ENCODE measurements around the gene MEF2D. TPM values are rescaled to one million over a fixed set of nuclear protein-coding genes. Genes with fewer than 3 reads are reported as not detected.

Gene MEF2D
- total RNA-seq, 1 donor from 2014 or later, result 37.8 TPM

- Mint-ChIP-seq H3K4me1 (peaks cover 12% of the 10 kb centered on the region), H3K27me3 (ENCODE audit: low read depth) (no peaks in the 10 kb centered on the region), H3K27ac (no peak overlapping the region), H3K9me3 (no peaks in the 10 kb centered on the region), H3K4me3 (no peak overlapping the region), H3K36me3 (no peaks in the 10 kb centered on the region)
- TF ChIP-seq CTCF (IDR thresholded peaks at IDR 0.05; ENCODE audit: unreplicated experiment), result no peak
- no peak for DNase-seq (ENCODE audit: low spot score in 2 of 2, unreplicated experiment in 2 of 2)
Observed at GRCh38 chr1:156458181-156458503, 42.4 kb downstream of the MEF2D start.

- Mint-ChIP-seq H3K4me3 (peak overlapping the region; percentile 77), H3K27me3 (ENCODE audit: low read depth) (no peaks in the 10 kb centered on the region), H3K4me1 (peaks cover 12% of the 10 kb centered on the region), H3K36me3 (no peaks in the 10 kb centered on the region), H3K27ac (peak overlapping the region; percentile 93), H3K9me3 (no peaks in the 10 kb centered on the region)
- no peak for TF ChIP-seq CTCF (IDR thresholded peaks at IDR 0.05; ENCODE audit: unreplicated experiment)
- DNase-seq (ENCODE audit: low spot score in 2 of 2, unreplicated experiment in 2 of 2), result peak; percentile 85 to 92
Observed at GRCh38 chr1:156456625-156457465, 43.7 kb downstream of the MEF2D start.

GRCh38 chr1:156455362-156455761 lies 45.2 kb downstream of the MEF2D start:
- DNase-seq (ENCODE audit: low spot score in 2 of 2, unreplicated experiment in 2 of 2), result no peak
- Mint-ChIP-seq H3K9me3 (no peaks in the 10 kb centered on the region), H3K27me3 (ENCODE audit: low read depth) (peaks cover 5% of the 10 kb centered on the region), H3K4me3 (no peak overlapping the region), H3K4me1 (peaks cover 12% of the 10 kb centered on the region), H3K36me3 (no peaks in the 10 kb centered on the region), H3K27ac (no peak overlapping the region)
- no peak for TF ChIP-seq CTCF (IDR thresholded peaks at IDR 0.05; ENCODE audit: unreplicated experiment)

GRCh38 chr1:156452907-156453306 lies 47.7 kb downstream of the MEF2D start:
- peaks cover 12% of the 10 kb centered on the region for H3K27me3 Mint-ChIP-seq (ENCODE audit: low read depth)
- H3K27ac Mint-ChIP-seq, result no peak overlapping the region
- H3K36me3 Mint-ChIP-seq, result no peaks in the 10 kb centered on the region
- no peaks in the 10 kb centered on the region for H3K9me3 Mint-ChIP-seq
- H3K4me1 Mint-ChIP-seq, result peaks cover 17% of the 10 kb centered on the region
- no peak for DNase-seq (ENCODE audit: low spot score in 2 of 2, unreplicated experiment in 2 of 2)
- TF ChIP-seq CTCF (IDR thresholded peaks at IDR 0.05; ENCODE audit: unreplicated experiment), result no peak
- H3K4me3 Mint-ChIP-seq, result no peak overlapping the region

GRCh38 chr1:156451505-156452160 lies 48.9 kb downstream of the MEF2D start:
- H3K27me3 Mint-ChIP-seq (ENCODE audit: low read depth), result peaks cover 12% of the 10 kb centered on the region
- H3K9me3 Mint-ChIP-seq, result no peaks in the 10 kb centered on the region
- H3K36me3 Mint-ChIP-seq, result no peaks in the 10 kb centered on the region
- TF ChIP-seq CTCF (IDR thresholded peaks at IDR 0.05; ENCODE audit: unreplicated experiment), result no peak
- DNase-seq (ENCODE audit: low spot score in 2 of 2, unreplicated experiment in 2 of 2), result no peak
- peaks cover 9% of the 10 kb centered on the region for H3K4me1 Mint-ChIP-seq
- no peak overlapping the region for H3K4me3 Mint-ChIP-seq
- no peak overlapping the region for H3K27ac Mint-ChIP-seq

All from mesothelial cell of epicardium (in vitro differentiated cells).